Panc1 (cell line): ENCODE data around the gene VWC2L. TPM values are rescaled to one million over a fixed set of nuclear protein-coding genes. Genes with fewer than 3 reads are reported as not detected.

Experiments
- ATAC-seq: fragments of 200-7000 bp; cut with Tn5 transposase; 2 replicates; pipeline ENCODE4 v1.9.1; 2020; ENCODE audit warnings: mild to moderate bottlenecking, moderate library complexity
- BruUV-seq: library from RNA; stranded (reverse); fragments of 400-500 nt; replicated peaks from 2 replicates; lab custom pipeline; 2021; lab: Mats Ljungman, UMichigan
- CTCF ChIA-PET: fragments of 300-600 bp; sonication (Branson Sonifier 250); formaldehyde crosslinking; loops from one replicate; lab custom pipeline; 2022; ENCODE audit warnings: antibody characterized with exemption; lab: Charles Lee
- POLR2A ChIA-PET: fragments of 300-600 bp; sonication (Branson Sonifier 250); formaldehyde crosslinking; loops from one replicate; lab custom pipeline; 2022; ENCODE audit warnings: antibody characterized with exemption; lab: Charles Lee
- DNase-seq: peaks from one replicate; pipeline ENCODE4 v3.0.0-alpha.2; 2010; ENCODE audit warnings: low read depth, low spot score
- H3K27ac ChIP-seq: 2 replicates; pipeline ENCODE4 v1.5.1; 2011; ENCODE audit warnings: mild to moderate bottlenecking, low read length, inconsistent platforms
- H3K27me3 ChIP-seq: fragments of 200-500 bp; sonication (Bioruptor generic); 2 replicates; pipeline ENCODE4 v1.6.0; 2014; ENCODE audit warnings: low read length, inconsistent platforms; ENCODE audit not compliant: control insufficient read depth, insufficient read depth
- H3K36me3 ChIP-seq: fragments of 200-500 bp; sonication (Bioruptor generic); 2 replicates; pipeline ENCODE4 v1.5.1; 2014; ENCODE audit warnings: inconsistent platforms, mild to moderate bottlenecking, low read length, moderate library complexity; ENCODE audit not compliant: control insufficient read depth, insufficient read depth
- H3K4me1 ChIP-seq: 2 replicates; pipeline ENCODE4 v1.5.1; 2011; ENCODE audit warnings: inconsistent platforms, mild to moderate bottlenecking, low read length, moderate library complexity; ENCODE audit not compliant: control insufficient read depth, insufficient read depth
- H3K4me3 ChIP-seq, 2 experiments: 2 replicates each; pipeline ENCODE4 v1.5.1; 2011 to 2012; ENCODE audit warnings: low read depth in 2 of 2, low read length in 2 of 2, mild to moderate bottlenecking in 2 of 2, inconsistent platforms in 1 of 2, moderate library complexity in 1 of 2
- H3K9me3 ChIP-seq: fragments of 200-500 bp; sonication (Bioruptor generic); 2 replicates; pipeline ENCODE4 v1.5.1; 2014; ENCODE audit warnings: low read depth, mild to moderate bottlenecking, inconsistent platforms, low read length, moderate library complexity; ENCODE audit not compliant: control insufficient read depth, insufficient read depth
- POLR2AphosphoS5 ChIP-seq: IDR thresholded peaks from 2 replicates; pipeline ENCODE4 v1.6.1; 2012; ENCODE audit warnings: mild to moderate bottlenecking, low read depth, low read length, moderate library complexity
- SIN3A ChIP-seq: IDR thresholded peaks from 2 replicates; pipeline ENCODE4 v1.6.1; 2012; ENCODE audit warnings: low read depth, mild to moderate bottlenecking, low read length, moderate library complexity, borderline replicate concordance; ENCODE audit not compliant: insufficient read depth
- TCF7L2 ChIP-seq: IDR thresholded peaks from 2 replicates; pipeline ENCODE4 v1.6.1; 2011; ENCODE audit warnings: mild to moderate bottlenecking, low read depth, low read length, inconsistent platforms
- in situ Hi-C: cut with HindIII; loops from 2 replicates; pipeline ENCODE4 v1.10.0; 2016; ENCODE audit warnings: low sequenced_read_pairs, low pct_unique_long_range_greater_than_20kb
- intact Hi-C: fragments of 100-400 bp; cut with micrococcal nuclease; formaldehyde crosslinking; loops from one replicate; pipeline ENCODE4 v1.10.0; 2022; ENCODE audit not compliant: unreplicated experiment
- total RNA-seq: library from RNA; stranded (reverse); gene quantifications from one replicate; pipeline ENCODE4 v1.2.1, GENCODE V29; 2021; ENCODE audit not compliant: unreplicated experiment
- TF ChIP-seq, protein P1 (sequence below): fragments of 450-650 bp; IDR thresholded peaks from 2 replicates; pipeline ENCODE4 v1.5.1; 2017; ENCODE audit warnings: mild to moderate bottlenecking
- TF ChIP-seq, protein P2 (sequence below), 2 experiments: IDR thresholded peaks; 2 replicates each; pipeline ENCODE4 v1.6.1; 2011 to 2012; ENCODE audit warnings: low read depth in 2 of 2, control low read depth in 1 of 2, low read length in 1 of 2, mild to moderate bottlenecking in 1 of 2, moderate library complexity in 1 of 2; ENCODE audit not compliant: insufficient read depth in 1 of 2

VWC2L gene
- total RNA-seq, 1 experiment from 2014 or later, result not detected

DNA sequence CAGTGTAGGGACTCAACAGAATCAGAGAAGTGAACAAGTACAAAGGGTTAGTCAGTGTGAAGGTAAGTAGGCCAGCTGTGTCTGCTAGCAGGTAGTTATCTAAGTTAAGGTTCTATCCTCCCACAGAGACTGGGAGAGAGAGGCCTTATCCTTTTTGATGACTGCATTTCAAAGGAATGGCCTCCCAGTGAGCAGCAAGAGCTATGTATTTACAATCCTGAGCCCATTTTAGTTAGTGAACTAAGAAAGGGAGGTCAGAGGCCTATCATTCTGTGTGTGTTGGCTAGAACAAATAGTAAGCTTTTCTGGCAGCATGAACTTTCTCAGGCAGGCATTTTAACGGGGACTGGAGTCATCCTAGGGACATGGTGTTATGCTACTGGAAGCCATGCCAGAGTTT, 182.9 kb downstream of the VWC2L start:
- CTCF ChIA-PET, result no interaction called here
- ATAC-seq, result peak; percentile 84
- BruUV-seq, result no TSS peak
- no peaks in the 10 kb centered on the region for H3K27me3 ChIP-seq
- no peak overlapping the region for H3K27ac ChIP-seq
- intact Hi-C loops (no loop called here), in situ Hi-C loops (no loop called here)
- no peak for DNase-seq
- TF ChIP-seq POLR2AphosphoS5 (no peak), SIN3A (no peak), TCF7L2 (no peak)
- TF ChIP-seq, protein P1, sequence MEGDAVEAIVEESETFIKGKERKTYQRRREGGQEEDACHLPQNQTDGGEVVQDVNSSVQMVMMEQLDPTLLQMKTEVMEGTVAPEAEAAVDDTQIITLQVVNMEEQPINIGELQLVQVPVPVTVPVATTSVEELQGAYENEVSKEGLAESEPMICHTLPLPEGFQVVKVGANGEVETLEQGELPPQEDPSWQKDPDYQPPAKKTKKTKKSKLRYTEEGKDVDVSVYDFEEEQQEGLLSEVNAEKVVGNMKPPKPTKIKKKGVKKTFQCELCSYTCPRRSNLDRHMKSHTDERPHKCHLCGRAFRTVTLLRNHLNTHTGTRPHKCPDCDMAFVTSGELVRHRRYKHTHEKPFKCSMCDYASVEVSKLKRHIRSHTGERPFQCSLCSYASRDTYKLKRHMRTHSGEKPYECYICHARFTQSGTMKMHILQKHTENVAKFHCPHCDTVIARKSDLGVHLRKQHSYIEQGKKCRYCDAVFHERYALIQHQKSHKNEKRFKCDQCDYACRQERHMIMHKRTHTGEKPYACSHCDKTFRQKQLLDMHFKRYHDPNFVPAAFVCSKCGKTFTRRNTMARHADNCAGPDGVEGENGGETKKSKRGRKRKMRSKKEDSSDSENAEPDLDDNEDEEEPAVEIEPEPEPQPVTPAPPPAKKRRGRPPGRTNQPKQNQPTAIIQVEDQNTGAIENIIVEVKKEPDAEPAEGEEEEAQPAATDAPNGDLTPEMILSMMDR, result no peak
- TF ChIP-seq, protein P2, sequence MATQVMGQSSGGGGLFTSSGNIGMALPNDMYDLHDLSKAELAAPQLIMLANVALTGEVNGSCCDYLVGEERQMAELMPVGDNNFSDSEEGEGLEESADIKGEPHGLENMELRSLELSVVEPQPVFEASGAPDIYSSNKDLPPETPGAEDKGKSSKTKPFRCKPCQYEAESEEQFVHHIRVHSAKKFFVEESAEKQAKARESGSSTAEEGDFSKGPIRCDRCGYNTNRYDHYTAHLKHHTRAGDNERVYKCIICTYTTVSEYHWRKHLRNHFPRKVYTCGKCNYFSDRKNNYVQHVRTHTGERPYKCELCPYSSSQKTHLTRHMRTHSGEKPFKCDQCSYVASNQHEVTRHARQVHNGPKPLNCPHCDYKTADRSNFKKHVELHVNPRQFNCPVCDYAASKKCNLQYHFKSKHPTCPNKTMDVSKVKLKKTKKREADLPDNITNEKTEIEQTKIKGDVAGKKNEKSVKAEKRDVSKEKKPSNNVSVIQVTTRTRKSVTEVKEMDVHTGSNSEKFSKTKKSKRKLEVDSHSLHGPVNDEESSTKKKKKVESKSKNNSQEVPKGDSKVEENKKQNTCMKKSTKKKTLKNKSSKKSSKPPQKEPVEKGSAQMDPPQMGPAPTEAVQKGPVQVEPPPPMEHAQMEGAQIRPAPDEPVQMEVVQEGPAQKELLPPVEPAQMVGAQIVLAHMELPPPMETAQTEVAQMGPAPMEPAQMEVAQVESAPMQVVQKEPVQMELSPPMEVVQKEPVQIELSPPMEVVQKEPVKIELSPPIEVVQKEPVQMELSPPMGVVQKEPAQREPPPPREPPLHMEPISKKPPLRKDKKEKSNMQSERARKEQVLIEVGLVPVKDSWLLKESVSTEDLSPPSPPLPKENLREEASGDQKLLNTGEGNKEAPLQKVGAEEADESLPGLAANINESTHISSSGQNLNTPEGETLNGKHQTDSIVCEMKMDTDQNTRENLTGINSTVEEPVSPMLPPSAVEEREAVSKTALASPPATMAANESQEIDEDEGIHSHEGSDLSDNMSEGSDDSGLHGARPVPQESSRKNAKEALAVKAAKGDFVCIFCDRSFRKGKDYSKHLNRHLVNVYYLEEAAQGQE (IDR thresholded peaks at IDR 0.05; ENCODE audit: insufficient read depth in 1 of 2, low read depth in 2 of 2, low read length in 1 of 2), result no peak
- H3K36me3 ChIP-seq, result no peaks in the 10 kb centered on the region
- POLR2A ChIA-PET, result no interaction called here
- H3K4me1 ChIP-seq, result no peaks in the 10 kb centered on the region
- no peak overlapping the region for H3K4me3 ChIP-seq
- H3K9me3 ChIP-seq, result no peaks in the 10 kb centered on the region

DNA sequence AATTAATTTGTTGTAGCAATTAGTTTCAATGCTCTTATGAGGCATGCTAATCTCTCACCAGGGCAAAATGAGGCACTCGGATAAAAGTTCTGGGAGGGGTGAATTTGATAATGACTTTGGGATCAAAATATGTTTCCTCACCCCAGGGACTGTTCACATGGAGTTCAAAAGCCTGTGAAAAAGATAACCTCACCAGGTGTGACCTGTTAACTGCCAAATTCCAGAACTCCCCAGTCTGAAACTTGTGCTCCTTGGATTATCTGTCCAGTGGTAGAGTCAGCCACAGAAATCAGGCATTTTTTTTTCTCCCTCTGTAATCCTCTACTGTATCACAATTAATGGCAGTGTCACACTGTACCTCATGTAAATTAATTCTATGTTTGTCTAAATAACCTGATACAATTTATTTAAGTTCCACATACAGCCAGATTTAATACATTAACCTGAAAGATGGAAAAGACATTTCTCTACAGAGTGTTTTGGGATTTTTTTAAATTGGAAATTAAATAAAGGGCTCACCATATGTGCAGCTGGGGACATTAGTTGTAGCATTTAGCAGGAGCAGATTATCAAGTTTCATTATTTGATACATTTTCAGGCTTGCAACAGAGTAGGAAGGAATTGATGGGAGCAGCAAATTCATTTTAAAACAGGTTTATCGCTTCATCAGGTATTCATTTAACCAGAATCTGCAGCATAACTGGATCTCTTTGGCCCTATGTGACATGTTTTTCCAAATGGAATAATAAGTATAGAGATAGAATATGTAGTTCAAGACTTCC, 191.2 kb downstream of the VWC2L start:
- ChIA-PET CTCF (no interaction called here), POLR2A (no interaction called here)
- Histone ChIP-seq H3K4me3 (no peak overlapping the region), H3K27me3 (no peaks in the 10 kb centered on the region), H3K9me3 (no peaks in the 10 kb centered on the region), H3K27ac (no peak overlapping the region), H3K36me3 (no peaks in the 10 kb centered on the region), H3K4me1 (no peaks in the 10 kb centered on the region)
- DNase-seq (no peak), ATAC-seq (no peak)
- no TSS peak for BruUV-seq
- in situ Hi-C loops (no loop called here), intact Hi-C loops (no loop called here)
- TF ChIP-seq, protein P2 (IDR thresholded peaks at IDR 0.05; ENCODE audit: insufficient read depth in 1 of 2, low read depth in 2 of 2, low read length in 1 of 2), result no peak
- TF ChIP-seq POLR2AphosphoS5, result no peak
- no peak for TF ChIP-seq SIN3A
- no peak for TF ChIP-seq TCF7L2
- TF ChIP-seq, protein P1, result no peak
